Rectal smooth muscle tissue (tissue), 1 donor: ENCODE results near the gene GPSM1.

Experiments used
- H3K27ac ChIP-seq: one replicate; pipeline ENCODE4 v1.7.0; 2013; ENCODE audit warnings: low read depth, low read length, inconsistent platforms
- H3K27me3 ChIP-seq: one replicate; pipeline ENCODE4 v1.7.0; 2013; ENCODE audit warnings: low read length; ENCODE audit not compliant: control insufficient read depth, insufficient read depth
- H3K36me3 ChIP-seq: one replicate; pipeline ENCODE4 v1.7.0; 2013; ENCODE audit warnings: low read length; ENCODE audit not compliant: control insufficient read depth, insufficient read depth
- H3K4me1 ChIP-seq: one replicate; pipeline ENCODE4 v1.7.0; 2013; ENCODE audit warnings: low read length; ENCODE audit not compliant: control insufficient read depth, insufficient read depth
- H3K4me3 ChIP-seq: one replicate; pipeline ENCODE4 v1.7.0; 2013; ENCODE audit warnings: low read length
- H3K9ac ChIP-seq: one replicate; pipeline ENCODE4 v1.7.0; 2013; ENCODE audit warnings: low read length

Gene GPSM1

DNA sequence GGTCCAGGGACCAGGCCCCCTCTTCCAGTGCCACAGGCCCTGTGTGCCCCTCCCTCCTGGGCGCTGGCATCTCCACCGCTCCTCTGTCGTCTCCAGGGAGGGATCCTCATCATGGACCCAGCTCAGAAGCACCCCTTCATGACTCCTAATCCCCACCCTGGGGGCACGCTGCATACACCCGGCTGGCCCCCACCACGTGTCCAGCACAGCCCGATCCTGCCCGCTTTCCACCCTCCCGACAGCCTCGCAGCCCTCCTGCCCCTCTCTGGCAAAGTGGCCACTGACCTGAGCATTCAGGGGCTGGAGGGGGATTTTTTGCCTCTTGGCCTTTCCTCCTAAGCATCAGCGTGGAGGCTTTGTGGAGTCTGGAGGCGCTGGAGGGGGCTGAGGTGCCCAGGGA lies 24.8 kb upstream of the GPSM1 start:
- Histone ChIP-seq H3K9ac (no peak overlapping the region), H3K27ac (no peak overlapping the region), H3K4me1 (no peaks in the 10 kb centered on the region), H3K36me3 (no peaks in the 10 kb centered on the region), H3K4me3 (no peak overlapping the region), H3K27me3 (peaks cover 7% of the 10 kb centered on the region)

DNA sequence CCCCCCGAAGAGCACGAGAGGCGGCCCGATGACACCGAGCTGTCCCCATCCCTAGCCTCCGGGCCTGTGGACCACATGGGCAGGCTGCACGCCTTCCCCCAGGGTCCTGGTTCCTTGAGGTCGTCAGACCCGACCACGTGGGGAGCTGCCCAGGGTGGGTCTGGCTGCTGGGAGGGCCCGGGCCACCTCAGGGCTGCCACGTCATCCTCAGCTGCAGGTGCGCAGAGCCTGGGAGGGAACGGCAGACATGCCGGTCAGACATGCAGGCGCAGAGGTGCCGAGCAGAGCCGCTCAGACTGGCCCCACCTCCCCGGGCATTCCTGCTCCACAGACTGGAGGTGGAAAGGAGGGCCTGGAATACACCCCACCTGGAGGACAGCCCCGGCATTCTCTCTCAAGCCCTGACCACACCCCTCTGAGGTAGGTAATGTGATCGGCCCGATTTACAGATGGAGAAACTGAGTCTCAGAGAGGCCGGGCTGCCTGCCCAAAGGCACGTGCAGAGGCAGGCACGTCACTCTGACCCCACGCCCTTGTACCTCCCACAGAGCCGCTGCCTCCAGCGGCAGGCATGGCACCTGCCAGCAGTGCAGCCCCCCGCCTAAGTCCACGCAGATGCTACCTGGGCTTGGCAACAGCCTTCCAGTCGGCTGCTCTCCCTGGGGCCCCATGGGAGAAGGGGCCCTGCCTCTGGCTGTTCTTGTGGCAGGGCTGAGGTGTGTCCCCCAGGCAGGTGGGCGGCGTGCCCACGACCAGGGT lies 24.1 kb upstream of the GPSM1 start:
- H3K9ac ChIP-seq: no peak overlapping the region
- peaks cover 7% of the 10 kb centered on the region for H3K27me3 ChIP-seq
- no peak overlapping the region for H3K4me3 ChIP-seq
- no peak overlapping the region for H3K27ac ChIP-seq
- H3K4me1 ChIP-seq: no peaks in the 10 kb centered on the region
- H3K36me3 ChIP-seq: no peaks in the 10 kb centered on the region

DNA sequence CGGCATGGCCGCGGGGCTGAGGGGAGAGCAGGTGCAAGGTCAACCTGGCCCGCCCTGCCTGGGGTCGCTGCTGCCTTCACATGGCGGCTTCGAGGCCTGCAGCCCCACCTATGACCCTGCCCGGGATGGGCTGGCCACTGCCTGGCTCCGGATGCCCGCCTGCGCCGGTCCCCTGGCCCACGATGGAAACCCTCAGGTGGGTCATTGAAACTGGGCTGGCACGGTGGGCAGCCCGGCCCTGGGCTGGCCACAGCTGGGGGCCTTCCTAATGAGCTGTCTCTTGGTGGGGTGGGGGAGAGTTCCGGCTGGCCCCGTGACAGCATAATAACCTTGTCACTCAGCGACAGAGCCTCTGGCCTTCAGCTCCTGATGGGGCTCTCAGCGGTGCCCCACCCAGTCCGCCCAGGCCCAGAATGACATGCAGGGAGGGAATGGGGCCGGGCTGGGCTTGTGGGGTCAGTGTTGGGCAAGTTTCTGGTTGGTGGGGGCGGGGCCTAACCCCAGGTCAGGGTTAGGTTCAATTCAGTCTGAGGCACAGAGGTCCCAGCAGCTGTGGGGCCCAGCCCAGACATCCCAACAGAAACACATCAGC lies 23.4 kb upstream of the GPSM1 start, which contains the start of gene CCDC187:
CCDC187 (minus strand) TSS at position 270 of the 592 bp plus-strand sequence; CDS start at position 6, 264 bp downstream.
- H3K27me3 ChIP-seq: peaks cover 7% of the 10 kb centered on the region
- no peak within 1 kb of the TSS for H3K9ac ChIP-seq
- no peak within 1 kb of the TSS for H3K4me3 ChIP-seq
- no peaks in the 10 kb centered on the region for H3K36me3 ChIP-seq
- no peaks in the 10 kb centered on the region for H3K4me1 ChIP-seq
- H3K27ac ChIP-seq: no peak within 1 kb of the TSS

DNA sequence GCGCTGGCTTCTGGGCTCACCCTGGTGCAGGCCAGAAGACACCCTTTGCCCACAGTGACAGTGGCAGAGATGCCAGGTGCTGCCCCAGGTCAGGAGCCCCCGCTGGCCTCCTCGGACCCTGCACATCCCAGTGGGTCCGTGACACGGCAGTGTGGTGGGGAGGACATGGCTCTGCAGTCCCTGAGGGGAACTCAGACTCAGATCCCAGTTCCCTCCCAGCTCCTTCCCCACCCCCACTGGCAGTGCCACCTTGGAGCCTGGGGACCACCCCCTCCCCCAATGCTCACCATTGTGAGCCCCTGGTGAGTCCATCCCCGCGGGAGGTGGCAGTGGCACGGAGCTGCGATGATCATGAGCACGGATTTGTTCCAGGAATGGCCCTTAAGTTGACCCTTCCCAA lies 22.9 kb upstream of the GPSM1 start:
- no peaks in the 10 kb centered on the region for H3K36me3 ChIP-seq
- no peak overlapping the region for H3K9ac ChIP-seq
- H3K4me1 ChIP-seq: no peaks in the 10 kb centered on the region
- H3K27me3 ChIP-seq: peaks cover 7% of the 10 kb centered on the region
- H3K4me3 ChIP-seq: no peak overlapping the region
- no peak overlapping the region for H3K27ac ChIP-seq

DNA sequence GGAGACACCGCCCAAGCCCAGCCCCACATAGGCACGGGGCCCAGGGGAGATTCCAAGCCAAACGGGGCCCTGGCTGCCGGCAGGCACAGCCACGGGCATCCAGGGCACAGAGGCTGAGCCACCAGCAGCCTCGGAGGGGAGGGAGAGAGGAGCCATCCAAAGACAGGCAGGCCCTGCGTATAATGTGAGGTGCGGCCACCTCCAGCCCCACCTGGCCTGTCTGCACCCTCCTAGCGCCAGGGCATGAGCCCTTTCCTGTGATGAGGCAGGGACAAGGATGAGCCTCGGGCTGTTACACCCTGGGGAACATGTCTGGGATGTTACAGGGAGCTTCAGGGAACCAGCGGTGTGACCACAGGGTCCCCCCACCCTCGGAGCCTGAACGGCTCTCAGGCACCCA lies 22.4 kb upstream of the GPSM1 start:
- H3K27ac ChIP-seq: no peak overlapping the region
- H3K9ac ChIP-seq: no peak overlapping the region
- H3K27me3 ChIP-seq: peaks cover 10% of the 10 kb centered on the region
- no peak overlapping the region for H3K4me3 ChIP-seq
- no peaks in the 10 kb centered on the region for H3K4me1 ChIP-seq
- no peaks in the 10 kb centered on the region for H3K36me3 ChIP-seq

DNA sequence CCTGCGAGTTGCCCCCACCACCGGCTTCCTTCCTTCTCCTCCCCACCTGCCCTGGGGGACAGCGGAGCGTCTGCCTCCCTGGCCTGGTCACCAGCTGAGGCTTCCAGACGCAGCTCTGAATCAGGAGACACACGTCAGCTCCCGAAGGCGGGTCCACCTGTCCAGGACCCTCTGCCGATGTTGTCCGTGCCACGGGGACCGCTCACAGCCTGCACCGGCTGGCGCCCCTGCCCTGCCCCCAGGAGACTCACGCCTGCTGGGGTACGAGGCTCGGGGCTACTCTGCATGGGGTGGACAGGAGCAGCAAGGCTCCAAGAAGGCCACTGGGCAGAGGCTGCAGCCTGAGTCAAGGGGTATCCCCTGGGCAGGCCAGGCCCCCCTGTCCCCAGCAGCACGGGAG lies 21.5 kb upstream of the GPSM1 start:
- H3K4me1 ChIP-seq: no peaks in the 10 kb centered on the region
- H3K4me3 ChIP-seq: no peak overlapping the region
- H3K36me3 ChIP-seq: no peaks in the 10 kb centered on the region
- H3K27ac ChIP-seq: no peak overlapping the region
- H3K9ac ChIP-seq: no peak overlapping the region
- H3K27me3 ChIP-seq: peaks cover 14% of the 10 kb centered on the region

DNA sequence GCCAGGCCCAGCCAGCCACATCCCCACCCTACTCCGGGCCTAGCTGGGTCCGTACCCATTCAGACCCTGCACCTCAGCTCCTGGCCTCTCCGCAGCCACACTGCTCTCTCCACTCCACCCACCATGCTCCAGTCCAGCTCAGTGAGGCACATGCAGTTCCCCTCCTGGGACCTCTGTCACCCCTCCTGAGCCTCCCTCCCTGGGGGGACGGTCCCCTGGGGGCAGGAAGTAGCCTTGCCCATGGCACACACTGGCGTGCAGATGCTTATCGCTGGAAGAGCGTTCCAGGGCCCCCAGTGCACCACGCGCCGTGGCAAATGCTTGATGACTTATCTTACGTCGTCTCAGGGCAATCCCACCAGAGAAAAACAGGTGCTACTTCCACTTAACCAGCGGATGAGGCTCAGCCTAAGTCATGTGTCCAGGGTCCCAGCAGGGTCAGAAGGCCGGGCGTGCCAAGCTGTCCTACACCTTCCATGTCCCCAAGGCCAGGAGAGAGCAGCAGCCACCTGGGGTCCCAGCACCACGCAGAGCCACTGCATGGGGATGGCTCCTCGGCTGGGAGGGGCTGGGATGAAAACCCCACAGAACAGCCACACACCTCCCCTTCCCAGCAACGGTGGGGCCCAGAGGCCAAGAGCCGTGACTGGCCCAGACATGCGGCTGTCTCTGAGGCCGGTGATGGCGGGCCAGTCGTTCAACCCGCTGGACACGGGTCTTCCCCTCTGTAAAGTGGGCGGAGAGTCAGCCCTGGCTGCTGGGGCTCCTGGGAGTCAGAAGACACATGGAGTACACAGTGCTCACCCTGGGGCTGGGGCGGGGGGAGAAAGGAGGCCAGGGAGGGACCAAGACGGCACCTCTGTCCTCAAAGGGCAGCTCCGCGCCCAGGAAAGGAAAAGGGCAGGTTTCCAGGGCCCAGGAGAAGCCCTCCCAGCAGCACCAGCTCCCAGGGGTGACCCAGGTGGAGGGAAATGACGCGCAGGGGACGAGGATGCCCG lies 20.8 kb upstream of the GPSM1 start:
- Histone ChIP-seq H3K27ac (no peak overlapping the region), H3K4me1 (no peaks in the 10 kb centered on the region), H3K9ac (no peak overlapping the region), H3K4me3 (no peak overlapping the region), H3K36me3 (no peaks in the 10 kb centered on the region), H3K27me3 (peaks cover 17% of the 10 kb centered on the region)

DNA sequence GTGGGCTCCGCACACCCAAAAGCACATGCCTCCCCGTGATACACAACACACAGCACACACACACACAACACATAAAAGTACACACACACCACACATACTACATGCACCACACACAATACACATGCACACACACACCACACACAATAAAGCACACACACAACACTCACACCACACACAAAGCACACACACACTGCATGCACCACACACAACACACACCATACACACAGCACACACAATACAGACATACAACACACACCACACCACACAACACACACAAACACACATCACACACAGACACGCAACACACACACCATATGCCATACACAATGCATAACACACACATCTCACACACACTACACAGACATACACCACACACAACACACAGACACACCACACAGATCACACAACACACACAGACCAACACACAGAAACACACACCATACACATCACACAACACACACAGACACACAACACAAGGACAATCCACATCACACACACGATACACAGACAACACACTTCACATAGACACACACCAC lies 20.1 kb upstream of the GPSM1 start:
- Histone ChIP-seq H3K4me3 (no peak overlapping the region), H3K9ac (no peak overlapping the region), H3K27me3 (peaks cover 17% of the 10 kb centered on the region), H3K27ac (no peak overlapping the region), H3K4me1 (no peaks in the 10 kb centered on the region), H3K36me3 (no peaks in the 10 kb centered on the region)

DNA sequence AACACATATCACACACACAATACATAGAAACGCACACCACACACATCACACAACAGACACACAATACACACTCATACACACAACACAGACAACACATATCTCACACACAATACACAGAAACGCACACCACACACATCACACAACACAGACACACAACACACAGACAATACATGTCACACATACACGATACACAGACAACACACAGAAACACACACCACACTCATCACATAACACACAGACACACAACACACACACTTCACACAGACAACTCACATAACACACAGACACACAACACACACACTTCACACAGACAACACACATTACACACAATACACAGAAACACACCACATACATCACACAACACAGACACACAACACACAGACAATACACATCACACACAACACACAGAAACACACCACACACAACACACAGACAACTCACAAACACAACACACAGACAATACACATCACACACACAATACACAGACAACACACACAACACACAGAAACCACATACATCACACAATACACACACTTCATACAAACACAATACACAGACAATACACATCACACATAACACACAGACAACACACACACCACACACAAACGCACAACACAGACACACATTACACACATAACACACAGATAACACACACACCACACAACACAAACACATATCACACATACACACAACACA lies 19.2 kb upstream of the GPSM1 start:
- Histone ChIP-seq H3K27ac (no peak overlapping the region), H3K9ac (no peak overlapping the region)

DNA sequence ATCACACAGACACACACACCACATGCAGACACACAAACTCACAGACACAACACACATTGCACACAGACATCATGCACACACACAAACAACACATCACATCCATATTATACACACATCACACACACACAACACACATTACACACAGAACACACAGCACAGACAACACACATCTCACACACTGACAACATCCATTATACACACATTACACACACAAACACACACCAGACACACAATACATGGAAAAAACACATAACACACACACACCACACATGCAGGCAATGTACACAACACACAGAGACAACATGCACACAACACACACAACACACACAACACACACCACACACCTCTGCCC lies 18.7 kb upstream of the GPSM1 start:
- Histone ChIP-seq H3K36me3 (no peaks in the 10 kb centered on the region), H3K4me3 (no peak overlapping the region), H3K27ac (no peak overlapping the region), H3K4me1 (no peaks in the 10 kb centered on the region), H3K9ac (no peak overlapping the region), H3K27me3 (peaks cover 17% of the 10 kb centered on the region)

More for the DNA sequence above, 19.2 kb upstream of the GPSM1 start:
- peaks cover 17% of the 10 kb centered on the region for H3K27me3 ChIP-seq
- H3K4me3 ChIP-seq: no peak overlapping the region
- H3K36me3 ChIP-seq: no peaks in the 10 kb centered on the region
- no peaks in the 10 kb centered on the region for H3K4me1 ChIP-seq

DNA sequence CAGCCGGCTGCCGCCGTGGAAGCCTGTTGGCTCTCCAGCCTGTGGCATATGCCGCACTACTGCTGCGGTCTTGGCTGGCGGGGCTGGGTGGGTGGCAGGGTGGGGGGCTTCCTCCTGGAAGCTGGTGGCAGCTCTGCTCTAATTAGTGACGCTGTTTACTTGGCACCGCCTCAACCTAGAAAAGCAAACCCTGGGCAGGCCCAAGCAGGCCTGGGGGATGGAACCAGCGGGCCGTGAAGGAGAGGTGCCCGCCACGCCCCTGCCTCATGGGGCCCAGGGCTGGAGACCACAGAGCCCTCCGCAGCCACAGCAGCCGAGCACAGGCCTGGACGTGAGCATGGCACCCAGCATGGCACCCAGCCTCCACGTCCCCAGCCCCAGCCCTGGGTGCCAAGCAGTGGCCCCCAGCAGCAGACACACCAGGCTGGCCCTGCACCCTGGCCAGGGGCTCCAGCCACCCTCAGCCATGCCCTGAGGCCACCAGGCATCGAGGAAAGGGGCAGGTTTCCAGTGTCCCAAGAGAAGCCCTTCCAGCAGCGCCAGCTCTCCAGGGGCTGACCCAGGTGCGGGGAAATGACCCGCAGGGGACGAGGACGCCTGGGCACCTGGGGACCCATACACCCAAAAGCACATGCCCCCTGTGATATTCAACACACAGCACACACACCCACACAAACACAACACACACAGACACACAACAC lies 18.1 kb upstream of the GPSM1 start:
- H3K27ac ChIP-seq: no peak overlapping the region
- H3K36me3 ChIP-seq: no peaks in the 10 kb centered on the region
- no peak overlapping the region for H3K9ac ChIP-seq
- H3K27me3 ChIP-seq: peaks cover 17% of the 10 kb centered on the region
- H3K4me3 ChIP-seq: no peak overlapping the region
- no peaks in the 10 kb centered on the region for H3K4me1 ChIP-seq
